Measurements from ENCODE around the gene TREX2.

The TREX2 gene

GRCh38 chrX:153475751-153476281, 30.0 kb upstream of the TREX2 start:
- DNase-seq: no peak

- no peak for DNase-seq
These were observed 29.4 kb upstream of the TREX2 start for GRCh38 chrX:153475271-153475670.

GRCh38 chrX:153474718-153475117, 28.9 kb upstream of the TREX2 start:
- DNase-seq: peak; percentile 27

- no peak for DNase-seq
These were observed 28.4 kb upstream of the TREX2 start for GRCh38 chrX:153474266-153474665.

- DNase-seq: no peak
These were observed 27.3 kb upstream of the TREX2 start for GRCh38 chrX:153473126-153473525.

- no peak for DNase-seq
These were observed 25.9 kb upstream of the TREX2 start for GRCh38 chrX:153471663-153472280.

- DNase-seq: peak; percentile 82
These were observed 24.8 kb upstream of the TREX2 start, which contains the start of gene HAUS7 for GRCh38 chrX:153470411-153471363. HAUS7 (minus strand) TSS chrX:153470576; CDS start chrX:153470557, 19 bp downstream.

GRCh38 chrX:153469811-153470410, 24.1 kb upstream of the TREX2 start:
- DNase-seq: no peak

- DNase-seq: no peak
These were observed 22.2 kb upstream of the TREX2 start for GRCh38 chrX:153468008-153468580.

GRCh38 chrX:153465691-153466380, 20.0 kb upstream of the TREX2 start:
- no peak for DNase-seq

- no peak for DNase-seq
These were observed 18.3 kb upstream of the TREX2 start for GRCh38 chrX:153464116-153464515.

- no peak for DNase-seq
These were observed 17.7 kb upstream of the TREX2 start for GRCh38 chrX:153463556-153463955.

- no peak for DNase-seq
These were observed 17.2 kb upstream of the TREX2 start for GRCh38 chrX:153463031-153463430.

- DNase-seq: no peak
These were observed 16.4 kb upstream of the TREX2 start for GRCh38 chrX:153462291-153462690.

GRCh38 chrX:153460826-153461225, 15.0 kb upstream of the TREX2 start:
- peak; percentile 39 for DNase-seq

GRCh38 chrX:153459986-153460385, 14.1 kb upstream of the TREX2 start:
- no peak for DNase-seq

GRCh38 chrX:153458476-153458875, 12.6 kb upstream of the TREX2 start:
- no peak for DNase-seq

- no peak for DNase-seq
These were observed 12.1 kb upstream of the TREX2 start for GRCh38 chrX:153457827-153458466.

GRCh38 chrX:153457136-153457825, 11.4 kb upstream of the TREX2 start:
- no peak for DNase-seq

GRCh38 chrX:153456704-153457103, 10.8 kb upstream of the TREX2 start:
- DNase-seq: no peak

- DNase-seq: no peak
These were observed 10.3 kb upstream of the TREX2 start for GRCh38 chrX:153456161-153456560.
